NCI-H774 (cell line): Measurements from ENCODE around the gene ZFAND3.

Experiments
- DNase-seq: peaks from one replicate; lab custom pipeline; 2025; lab: John Stamatoyannopoulos, UW

Gene ZFAND3

DNA sequence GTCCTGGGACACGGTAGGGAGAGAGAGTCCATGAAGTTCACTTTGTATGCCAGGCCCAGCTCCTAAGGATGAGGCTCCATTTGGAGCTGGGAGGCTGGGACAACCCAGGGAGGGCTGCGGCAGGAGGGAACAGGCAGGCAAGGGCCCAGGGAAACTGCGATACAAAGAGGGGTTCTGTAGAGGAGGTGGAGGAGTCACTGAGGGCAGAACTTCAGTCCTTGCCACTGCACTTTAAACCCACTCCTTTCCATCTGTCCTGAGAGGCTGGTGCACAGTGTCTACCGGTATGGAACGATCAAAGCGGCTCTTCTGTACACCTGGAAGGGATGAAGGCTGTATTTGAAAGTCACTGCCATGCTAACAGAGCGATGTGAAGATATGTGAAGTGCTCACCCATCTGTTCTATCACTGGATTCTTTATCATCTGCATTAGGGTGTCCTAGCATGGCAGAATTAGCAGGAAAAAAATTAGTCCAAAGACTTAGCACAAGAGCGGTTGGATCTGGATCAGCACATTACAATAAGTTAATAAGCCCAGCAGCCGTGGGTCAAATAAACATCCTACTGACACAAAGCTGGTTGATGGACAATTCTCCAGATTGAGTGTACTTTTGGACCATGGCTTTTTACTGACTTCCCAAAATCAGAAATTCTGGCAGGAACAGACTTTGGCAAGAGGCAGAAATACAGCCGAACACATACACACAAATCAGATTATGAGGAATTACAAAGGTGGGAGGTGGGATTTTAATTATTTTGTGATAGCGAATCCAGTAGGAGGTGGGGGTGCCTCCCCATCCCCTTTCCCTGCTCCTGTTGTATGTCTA lies 20.9 kb upstream of the ZFAND3 start:
- DNase-seq, result no peak

DNA sequence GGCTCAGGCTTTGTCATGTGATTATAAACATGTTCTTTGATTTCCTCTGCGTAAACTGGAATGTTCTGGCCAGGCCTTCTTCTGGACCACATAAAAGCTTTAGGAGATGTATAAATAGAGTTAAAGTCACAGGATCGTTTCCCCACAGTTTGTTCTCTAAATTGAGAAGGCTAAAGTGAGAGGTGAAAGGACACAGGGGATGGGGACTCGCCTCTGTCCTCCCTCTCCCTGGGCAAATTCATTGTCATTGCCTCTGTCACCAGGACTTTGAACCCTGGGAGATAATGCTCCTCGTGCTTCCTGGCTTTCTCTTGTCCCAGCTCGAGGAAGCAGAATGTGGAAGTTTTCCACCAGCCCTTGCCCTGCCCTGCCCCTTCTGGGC lies 20.3 kb upstream of the ZFAND3 start:
- no peak for DNase-seq

DNA sequence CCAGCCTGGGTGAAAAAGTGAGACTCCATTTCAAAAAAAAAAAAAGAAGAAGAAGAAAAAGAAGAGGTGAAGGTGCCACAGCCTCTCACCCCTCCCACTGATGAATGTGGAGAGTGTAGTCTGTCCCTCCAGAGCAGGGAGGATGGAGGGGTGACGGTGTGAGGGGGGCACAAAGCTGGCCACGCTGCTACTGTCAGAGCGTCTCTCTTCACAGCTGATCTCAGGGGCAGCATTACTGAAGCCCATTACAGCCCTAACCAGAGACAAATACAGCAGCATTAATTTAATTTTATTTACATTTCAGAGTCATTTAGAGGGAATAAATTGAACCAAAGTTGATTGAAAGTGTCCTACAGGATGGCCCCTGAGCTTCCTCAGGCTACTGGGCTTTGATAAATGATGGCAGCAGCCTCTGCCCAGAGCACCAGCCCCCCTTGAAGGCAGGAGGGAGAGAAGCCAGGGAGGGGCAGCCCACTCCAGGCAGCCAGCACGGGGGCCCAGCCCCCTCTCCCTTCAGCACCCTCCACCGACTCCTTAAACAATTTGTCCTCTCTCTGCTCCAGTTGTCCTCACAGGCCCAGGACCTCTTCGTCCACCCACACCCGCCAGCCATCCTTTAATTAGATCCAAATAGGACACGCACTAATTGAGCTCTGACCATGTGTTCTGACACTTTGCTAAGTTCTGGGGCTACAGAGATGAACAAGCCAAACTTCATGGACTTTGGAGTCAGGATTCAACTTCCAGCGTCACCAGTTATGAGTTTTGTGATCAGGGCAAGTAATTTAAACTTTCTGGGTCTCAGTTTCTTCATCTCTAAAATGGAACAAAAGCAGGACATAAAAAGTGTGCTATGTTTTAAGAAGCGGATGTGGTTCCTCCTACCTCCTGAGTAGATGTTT lies 18.6 kb upstream of the ZFAND3 start:
- DNase-seq, result no peak

DNA sequence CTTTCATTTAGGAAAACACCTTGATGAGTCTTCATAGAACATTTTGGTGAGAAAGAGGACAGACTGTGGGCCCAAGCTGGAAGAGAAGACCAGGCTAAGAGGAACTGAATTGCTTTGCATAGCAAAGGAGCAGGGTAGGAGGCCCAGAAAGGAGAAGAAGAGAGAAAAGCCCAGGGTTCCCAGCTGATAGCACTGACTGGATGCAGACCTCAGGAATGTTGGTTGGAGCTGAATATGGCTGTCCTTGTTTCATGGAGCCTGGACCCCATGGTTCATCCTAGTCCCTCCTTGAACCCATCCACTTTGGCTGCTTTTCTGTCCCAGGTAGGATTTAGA lies 18.0 kb upstream of the ZFAND3 start:
- no peak for DNase-seq

DNA sequence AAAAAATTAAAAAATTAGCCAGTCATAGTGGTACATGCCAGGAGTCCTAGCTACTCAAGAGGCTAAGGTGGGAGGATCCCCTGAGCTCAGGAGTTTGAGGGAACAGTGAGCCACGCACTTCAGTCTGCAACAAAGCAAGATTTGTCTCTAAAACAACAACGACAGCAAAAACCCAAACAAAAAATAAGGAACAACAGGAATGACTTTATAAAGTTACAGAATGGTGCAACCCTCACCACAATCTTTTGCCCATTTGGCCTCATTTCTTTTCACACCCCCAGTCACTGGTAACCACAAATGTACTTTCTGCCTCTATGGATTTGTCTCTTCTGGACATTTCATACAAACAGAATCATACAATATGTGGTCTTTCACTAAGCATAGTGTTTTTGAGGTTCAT lies 16.7 kb upstream of the ZFAND3 start:
- no peak for DNase-seq

DNA sequence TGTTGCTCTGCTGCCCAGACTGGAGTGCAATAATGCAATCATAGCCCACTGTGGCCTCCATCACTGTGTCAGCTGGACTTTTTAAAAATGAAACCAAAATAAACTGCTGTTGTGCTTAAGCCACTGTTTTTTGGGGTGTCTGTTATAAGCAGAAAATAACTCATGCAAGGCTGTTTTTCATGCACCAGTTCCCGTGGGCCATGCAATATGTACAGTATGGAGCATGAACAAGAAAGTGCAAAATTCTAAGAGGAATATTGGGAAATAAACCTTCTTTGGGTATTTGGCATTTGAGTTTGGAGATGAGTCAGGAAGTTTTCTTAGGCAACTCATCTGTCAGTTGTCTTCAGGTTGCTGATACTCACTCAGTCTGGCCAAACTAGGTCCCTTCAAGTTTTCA lies 14.9 kb upstream of the ZFAND3 start:
- no peak for DNase-seq

DNA sequence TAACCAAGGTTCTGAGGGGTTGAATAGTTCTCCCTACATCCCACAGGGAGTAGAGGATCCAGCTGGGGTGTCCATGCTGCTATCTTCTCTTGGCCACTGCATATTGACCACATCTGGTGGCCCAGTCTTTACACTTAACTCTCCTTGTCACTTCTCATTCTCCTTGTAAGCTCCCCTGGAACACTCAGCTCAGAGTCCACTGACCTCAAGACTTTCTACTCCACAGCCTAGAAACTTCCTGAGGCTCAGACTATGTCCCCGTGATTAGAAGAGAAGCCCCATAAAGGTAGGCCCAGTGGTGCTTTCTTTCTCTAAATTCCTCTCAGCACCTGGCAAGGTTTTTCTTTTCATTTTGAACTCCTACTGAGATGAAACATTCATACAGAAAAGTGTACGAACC lies 13.3 kb upstream of the ZFAND3 start:
- DNase-seq, result no peak

DNA sequence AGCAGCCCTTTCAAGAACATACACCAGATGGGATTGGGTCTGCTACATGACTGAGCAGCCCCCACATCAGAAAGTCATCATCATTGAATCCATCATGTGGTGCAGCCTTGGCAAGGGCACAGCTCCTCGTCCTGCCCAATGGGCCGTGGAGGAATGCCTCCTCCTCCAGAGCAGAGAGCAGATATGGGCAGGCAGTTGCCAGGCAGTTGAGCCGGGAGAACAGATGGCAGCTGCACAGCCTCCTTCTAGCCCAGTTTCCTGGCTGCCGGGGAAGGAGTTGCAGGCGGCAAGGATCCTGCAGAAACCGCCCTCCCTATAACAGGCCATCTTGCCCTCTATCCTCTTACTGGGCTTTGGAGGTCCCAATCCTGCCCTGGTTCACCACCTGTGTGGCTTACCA lies 11.9 kb upstream of the ZFAND3 start:
- no peak for DNase-seq

DNA sequence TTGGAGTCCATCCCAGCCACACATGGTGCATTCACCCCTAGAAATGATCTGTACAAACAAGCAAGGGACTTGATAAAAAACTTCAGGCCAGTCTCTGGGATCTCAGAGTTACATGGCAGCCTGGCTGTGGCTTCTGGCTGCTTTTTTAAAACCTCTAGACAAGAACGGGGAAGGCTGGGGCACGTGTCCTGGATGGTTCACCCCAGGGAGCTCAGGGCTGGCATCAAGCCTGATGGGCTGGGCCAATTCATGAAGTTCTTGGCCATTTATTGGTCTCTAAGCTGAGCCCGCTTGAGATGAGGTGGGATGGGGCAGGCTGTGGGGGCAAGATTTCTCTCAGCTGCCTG lies 10.4 kb upstream of the ZFAND3 start:
- DNase-seq, result no peak

DNA sequence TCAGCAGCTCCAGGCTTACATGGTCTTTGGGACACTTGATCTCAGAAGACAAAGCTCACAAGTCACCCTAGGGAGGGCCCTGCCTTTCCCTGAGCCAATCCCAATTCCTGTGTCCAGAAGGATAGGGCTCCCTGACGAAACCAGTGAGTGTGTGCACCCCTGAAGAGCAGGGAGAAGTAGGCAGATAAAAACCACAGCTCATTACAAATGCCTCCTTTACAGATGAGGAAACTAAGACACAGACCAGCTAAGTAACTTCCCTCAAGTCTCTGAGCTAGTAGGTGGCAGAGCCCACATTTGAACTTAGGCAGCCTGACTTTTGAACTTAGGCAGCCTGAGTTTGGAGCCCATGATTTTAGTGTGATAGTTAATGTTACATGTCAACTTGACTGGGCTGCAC lies 6.7 kb upstream of the ZFAND3 start:
- no peak for DNase-seq

DNA sequence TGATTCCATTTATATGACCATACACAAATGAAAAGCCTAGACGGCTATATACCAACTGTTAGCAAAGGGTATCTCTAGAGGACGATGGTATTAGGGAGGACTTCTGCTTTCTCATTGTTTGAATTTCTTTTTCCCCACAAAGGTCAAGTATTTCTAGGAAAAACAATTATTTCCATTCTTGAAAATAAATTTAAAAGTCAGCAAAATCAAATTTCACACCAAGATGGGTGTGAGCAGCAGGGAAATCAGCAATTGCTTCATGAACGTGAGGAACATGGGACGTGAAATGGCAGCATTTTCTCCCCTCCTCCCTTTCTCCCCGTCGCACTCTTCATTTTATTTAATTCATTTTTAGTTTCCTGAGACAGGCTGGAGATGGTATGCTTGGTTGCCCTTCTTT lies 5.2 kb upstream of the ZFAND3 start:
- DNase-seq, result no peak

DNA sequence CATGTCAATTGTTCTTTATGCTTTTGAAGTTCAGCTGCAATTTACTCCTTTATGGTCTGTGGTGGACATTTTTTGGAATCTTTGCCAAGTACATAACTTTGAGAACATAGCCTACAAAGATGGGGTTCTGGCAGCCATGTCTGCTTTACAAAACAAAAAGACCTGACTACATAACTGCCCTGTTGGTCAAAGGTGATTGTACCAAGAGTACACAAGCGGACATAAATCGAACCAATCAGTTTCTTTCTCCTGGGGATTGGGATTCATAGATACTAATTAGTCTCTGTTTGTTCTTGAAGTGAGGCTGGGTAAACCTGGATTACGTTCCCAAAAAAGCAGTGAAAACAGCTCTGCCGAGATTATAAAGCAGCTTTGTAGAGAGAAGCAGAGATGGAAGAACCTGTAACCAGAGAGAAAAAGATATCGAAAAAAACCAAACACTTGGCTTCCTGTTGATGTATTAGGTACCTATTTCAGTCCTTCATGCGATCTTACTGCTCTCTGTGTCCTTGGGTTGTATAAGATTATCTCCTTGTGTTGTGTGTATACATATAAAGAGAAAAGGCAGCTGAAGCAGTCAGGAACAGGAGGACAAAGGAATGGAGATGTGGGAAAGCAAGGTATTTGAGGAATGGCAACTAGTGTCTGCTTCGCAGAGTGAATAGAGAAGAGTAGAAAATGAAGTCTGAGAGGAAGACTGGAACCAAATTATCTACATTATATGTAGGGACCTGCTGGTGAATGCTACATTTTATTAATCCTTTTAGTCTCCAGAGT lies 2.7 kb upstream of the ZFAND3 start:
- DNase-seq, result no peak

DNA sequence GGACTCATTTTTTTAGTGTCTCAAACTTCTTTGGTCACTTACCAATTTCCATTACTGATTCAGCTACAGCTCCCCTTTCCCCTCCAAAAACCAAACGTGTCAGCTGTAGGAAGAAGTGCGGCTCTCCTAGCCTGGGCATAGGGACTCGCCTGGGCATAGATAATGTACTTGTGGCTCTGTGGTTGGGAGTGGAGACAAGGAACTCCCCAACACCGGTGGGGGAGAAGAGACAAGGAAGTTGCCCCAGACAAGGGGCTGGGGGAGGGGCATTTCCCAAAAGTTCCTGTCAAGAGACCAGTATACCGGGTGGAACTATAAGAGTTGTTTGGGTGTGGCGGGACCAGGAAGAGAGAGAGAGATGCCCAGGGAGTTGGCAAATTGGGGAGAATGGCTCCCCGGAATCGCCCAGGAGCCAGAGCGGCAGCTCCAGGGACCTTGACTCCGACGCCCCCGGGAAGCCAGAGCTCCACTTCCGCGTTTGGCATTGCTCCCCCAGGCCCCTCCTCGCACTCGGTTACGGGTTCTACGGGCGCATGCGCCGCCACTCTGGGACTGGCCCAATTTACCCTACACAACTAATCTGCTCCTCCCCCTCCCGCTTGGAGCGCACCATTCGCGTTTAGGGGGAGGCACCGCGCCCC lies 871 bp upstream of the ZFAND3 start:
- DNase-seq, result peak; percentile 96

DNA sequence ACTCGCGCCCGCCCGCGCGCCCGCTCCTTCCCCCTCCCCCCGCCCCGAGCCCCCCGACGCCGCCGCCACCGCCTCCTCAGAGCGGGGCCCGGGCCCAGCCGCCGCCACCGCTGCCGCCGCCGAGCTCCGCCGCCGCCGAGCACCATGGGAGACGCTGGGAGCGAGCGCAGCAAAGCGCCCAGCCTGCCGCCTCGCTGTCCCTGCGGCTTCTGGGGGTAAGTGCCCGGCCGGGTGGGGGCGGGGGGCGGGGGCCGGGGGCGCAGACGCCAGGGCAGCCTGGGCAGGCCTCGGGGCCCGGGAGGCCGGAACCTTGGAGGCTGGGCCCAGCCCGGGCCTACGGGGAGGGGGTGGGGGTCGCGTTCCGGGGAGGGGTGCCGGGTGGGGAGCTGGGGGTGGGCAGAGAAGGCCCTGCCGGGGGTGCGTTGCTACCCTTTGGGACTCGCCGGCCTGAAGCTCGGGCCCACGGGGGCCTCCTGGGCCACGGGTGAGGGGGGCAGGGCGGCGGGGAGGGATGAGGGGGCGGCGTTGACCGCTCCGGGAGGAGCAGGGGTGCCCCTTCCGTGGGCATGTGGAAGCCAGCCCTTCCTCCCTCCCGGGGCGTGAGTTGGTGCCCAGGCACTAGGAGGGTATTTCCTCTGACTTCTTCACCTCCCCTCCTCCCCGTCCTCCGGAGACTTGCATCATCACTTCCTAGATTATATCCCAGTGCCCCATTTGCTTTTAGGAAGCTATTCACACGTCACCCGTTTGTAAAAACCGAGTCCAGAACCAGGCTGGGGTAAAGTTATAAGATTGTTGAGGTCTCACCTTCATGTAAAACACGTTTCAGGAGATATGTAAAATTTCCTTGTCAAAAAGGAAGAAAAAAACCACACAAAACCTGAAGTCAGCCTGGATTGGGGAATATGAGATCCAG lies 533 bp downstream of the ZFAND3 start:
- no peak for DNase-seq

DNA sequence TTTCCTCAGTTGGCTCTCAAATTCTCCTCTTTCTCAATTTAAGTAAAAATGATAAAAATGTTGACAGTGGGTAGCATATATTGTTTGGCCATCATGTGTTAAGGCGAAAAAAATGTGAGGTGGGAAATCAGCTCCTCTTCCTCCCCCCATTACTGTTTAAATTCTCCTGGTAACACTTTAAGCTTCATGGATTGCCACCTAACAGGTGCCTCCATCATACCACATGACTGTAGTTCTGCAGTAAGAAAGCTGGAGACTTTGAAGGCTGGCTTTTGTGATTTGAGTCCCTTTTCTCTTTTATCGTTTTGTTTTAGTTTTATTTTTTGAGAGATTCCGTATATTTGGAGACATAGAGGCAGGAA lies 1.2 kb downstream of the ZFAND3 start:
- DNase-seq, result no peak

DNA sequence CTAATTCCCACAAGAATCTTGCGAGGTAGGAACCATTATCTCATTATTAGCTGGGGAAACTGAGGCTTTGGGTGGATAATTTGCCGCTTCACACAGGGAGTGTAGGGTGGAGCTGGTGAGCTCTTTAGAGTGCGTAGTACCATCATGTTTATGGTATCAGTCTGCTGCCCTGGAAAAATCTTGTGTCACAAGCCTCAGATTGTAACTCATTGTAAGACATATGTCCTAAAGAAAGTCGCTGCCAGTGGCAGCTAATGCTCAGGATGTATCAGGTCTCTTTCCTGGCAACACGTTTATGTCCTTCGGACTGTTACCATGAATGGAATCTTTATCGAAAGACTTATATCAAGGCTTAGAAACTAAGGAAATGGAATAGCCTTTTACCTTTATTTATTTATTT lies 1.9 kb downstream of the ZFAND3 start:
- DNase-seq, result no peak

DNA sequence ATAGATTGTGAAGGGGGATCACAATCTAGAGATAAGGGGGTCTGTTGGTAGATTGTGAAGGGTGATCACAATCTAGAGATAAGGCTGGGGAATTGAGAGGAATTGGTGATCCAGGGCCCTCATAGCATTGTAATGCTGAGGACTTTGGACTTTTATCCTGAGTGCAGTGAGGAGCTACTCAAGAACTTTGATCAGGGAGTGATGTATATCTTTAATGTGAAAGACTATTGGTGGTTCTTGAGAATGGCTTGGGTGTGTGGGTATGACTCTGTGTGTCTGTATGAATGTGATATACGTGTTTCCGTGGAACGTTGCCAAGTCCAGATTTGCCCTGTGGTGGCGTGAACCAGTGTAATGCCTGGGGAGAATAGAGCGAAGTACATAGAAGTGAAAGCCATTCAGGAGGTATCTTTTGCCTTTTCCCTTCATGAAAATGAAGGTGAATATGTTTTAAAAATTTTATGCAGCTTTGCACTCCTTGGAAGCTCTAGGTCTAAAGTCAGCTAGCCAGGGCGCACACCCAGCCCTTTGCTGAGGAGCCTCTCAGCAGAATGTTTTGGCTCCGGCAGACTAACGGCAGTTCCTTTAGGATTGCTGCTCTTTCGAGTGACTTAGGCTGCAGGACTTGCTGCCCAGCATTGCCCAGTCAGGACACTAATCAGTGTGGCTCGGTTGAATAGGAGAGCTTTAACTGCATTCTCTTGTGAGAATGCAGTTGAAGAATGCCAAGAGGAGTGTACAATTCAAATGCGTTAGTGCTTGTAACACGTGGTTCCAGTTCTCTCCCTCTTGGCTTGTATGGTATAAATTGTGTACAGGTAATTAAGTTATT lies 3.5 kb downstream of the ZFAND3 start:
- DNase-seq, result no peak

DNA sequence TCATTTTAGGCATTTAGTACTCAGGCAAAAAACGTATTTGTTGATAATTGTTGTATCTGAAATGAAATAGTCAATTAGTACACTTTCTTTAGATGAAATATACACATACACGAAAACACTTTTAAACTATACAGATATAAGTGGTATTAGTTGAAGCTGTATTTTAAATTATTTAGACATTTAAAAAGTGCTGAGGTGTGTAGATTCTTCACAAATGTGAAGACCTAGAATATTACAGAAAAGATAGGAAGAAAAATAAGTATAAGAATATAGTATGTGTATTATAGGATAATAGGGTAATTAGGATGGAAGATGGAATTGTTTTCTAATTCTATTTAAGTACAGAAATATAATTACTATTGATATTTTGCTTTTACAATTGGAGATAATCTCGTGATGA lies 4.6 kb downstream of the ZFAND3 start:
- DNase-seq, result no peak

DNA sequence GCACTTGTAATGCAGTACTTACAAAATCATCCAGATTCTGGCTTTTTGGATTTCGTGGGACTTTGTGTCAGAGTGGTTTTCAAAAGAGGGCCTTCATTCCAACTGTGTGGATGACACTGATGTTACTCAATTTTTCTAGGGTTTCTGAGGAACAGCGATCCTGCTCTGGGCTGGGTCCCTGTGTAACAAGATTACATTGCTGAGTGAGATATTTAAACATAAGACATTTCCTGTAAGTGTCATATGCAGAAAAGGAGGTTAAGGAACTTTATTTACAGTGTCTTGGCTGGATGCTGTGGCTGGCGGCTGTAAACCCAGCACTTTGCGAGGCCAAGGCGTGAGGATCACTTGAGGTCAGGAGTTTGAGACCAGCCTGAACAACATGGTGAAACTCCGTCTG lies 6.7 kb downstream of the ZFAND3 start:
- DNase-seq, result no peak

DNA sequence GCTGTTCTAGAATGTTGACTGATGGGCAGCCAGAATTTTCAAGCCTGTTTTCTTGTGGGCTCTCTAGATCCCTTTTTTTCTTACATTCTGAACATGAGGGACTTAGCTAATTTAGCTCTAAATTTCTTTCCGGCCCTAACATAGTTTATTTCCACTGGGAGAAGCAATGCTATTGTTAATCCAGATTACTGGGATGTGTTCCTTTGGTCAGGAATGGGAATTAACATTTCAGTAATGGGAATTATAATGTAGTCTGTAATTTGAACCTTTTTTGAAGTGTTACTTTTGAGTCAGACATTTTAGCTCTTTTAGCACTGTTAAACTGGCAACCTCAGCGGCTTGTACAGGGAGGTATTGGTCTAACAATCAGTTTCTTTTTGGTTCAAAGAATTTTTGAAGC lies 7.5 kb downstream of the ZFAND3 start:
- DNase-seq, result no peak
